Liver (tissue), 9 donors: ENCODE measurements around the gene H2BK1. TPM values are rescaled to one million over a fixed set of nuclear protein-coding genes. Genes with fewer than 3 reads are reported as not detected.

Experiments
- DNase-seq: peaks from one replicate; pipeline ENCODE4 v3.0.0-alpha.2; 2017; ENCODE audit warnings: low spot score
- H3K27ac ChIP-seq, 2 donors: one replicate each; pipeline ENCODE4 v1.7.0; 2013; ENCODE audit warnings: inconsistent platforms in 2 of 2, low read length in 2 of 2, control low read depth in 1 of 2, low read depth in 1 of 2, mild to moderate bottlenecking in 1 of 2
- H3K27me3 ChIP-seq, 4 donors: one replicate each; pipeline versions ENCODE4 v1.6.1 to v1.7.0; 2013; ENCODE audit warnings: low read length in 3 of 4, inconsistent platforms in 1 of 4, mild to moderate bottlenecking in 1 of 4, moderate library complexity in 1 of 4; ENCODE audit not compliant: control insufficient read depth in 4 of 4, insufficient read depth in 4 of 4
- H3K36me3 ChIP-seq, 4 donors: one replicate each; pipeline versions ENCODE4 v1.6.1 to v1.7.0; 2013; ENCODE audit warnings: low read length in 3 of 4, mild to moderate bottlenecking in 3 of 4, low read depth in 1 of 4, moderate library complexity in 1 of 4; ENCODE audit not compliant: control insufficient read depth in 4 of 4, insufficient read depth in 3 of 4
- H3K4me1 ChIP-seq, 4 donors: one replicate each; pipeline versions ENCODE4 v1.6.1 to v1.7.0; 2013; ENCODE audit warnings: low read length in 3 of 4, mild to moderate bottlenecking in 3 of 4, moderate library complexity in 1 of 4; ENCODE audit not compliant: control insufficient read depth in 4 of 4, insufficient read depth in 4 of 4
- H3K4me3 ChIP-seq, 3 donors: one replicate each; pipeline versions ENCODE4 v1.6.1 to v1.7.0; 2013; ENCODE audit warnings: low read length in 3 of 3, control low read depth in 1 of 3, low read depth in 1 of 3, mild to moderate bottlenecking in 1 of 3
- H3K9ac ChIP-seq, 2 donors: one replicate each; pipeline ENCODE4 v1.7.0; 2013; ENCODE audit warnings: low read length in 2 of 2, mild to moderate bottlenecking in 2 of 2, moderate library complexity in 2 of 2, control low read depth in 1 of 2, low read depth in 1 of 2
- H3K9me3 ChIP-seq, 4 donors: one replicate each; pipeline versions ENCODE4 v1.6.1 to v1.7.0; 2013; ENCODE audit warnings: low read length in 3 of 4; ENCODE audit not compliant: control insufficient read depth in 4 of 4
- ATF3 ChIP-seq: IDR thresholded peaks from 2 replicates; pipeline ENCODE4 v1.6.1; 2016; ENCODE audit warnings: antibody characterized with exemption
- CTCF ChIP-seq: fragments of 150-350 bp; IDR thresholded peaks from 2 replicates; pipeline ENCODE4 v1.5.1; 2017; ENCODE audit warnings: improper control_type of control experiment, low read depth, low read length; ENCODE audit not compliant: missing input control
- EGR1 ChIP-seq, 2 donors: IDR thresholded peaks; 2 replicates each; pipeline ENCODE4 v1.6.1; 2016 to 2018; ENCODE audit warnings: antibody characterized with exemption in 2 of 2, low read depth in 2 of 2
- FOXA1 ChIP-seq: IDR thresholded peaks from 2 replicates; pipeline ENCODE4 v1.6.1; 2016; ENCODE audit warnings: antibody characterized with exemption
- FOXA2 ChIP-seq: IDR thresholded peaks from 2 replicates; pipeline ENCODE4 v1.6.1; 2016; ENCODE audit warnings: antibody characterized with exemption
- GABPA ChIP-seq, 2 donors: IDR thresholded peaks in 1 of 2; conservative IDR thresholded peaks in 1 of 2; 2 replicates each; pipeline ENCODE4 v1.6.1; 2016; ENCODE audit warnings: antibody characterized with exemption in 2 of 2, mild to moderate bottlenecking in 1 of 2, moderate library complexity in 1 of 2
- HNF4A ChIP-seq, 2 donors: conservative IDR thresholded peaks; 2 replicates each; pipeline ENCODE4 v1.6.1; 2016; ENCODE audit warnings: antibody characterized with exemption in 2 of 2, mild to moderate bottlenecking in 2 of 2
- HNF4G ChIP-seq: IDR thresholded peaks from 2 replicates; pipeline ENCODE4 v1.6.1; 2016; ENCODE audit warnings: antibody characterized with exemption
- JUND ChIP-seq, 2 donors: IDR thresholded peaks; 2 replicates each; pipeline ENCODE4 v1.6.1; 2016; ENCODE audit warnings: antibody characterized with exemption in 2 of 2
- MAX ChIP-seq: IDR thresholded peaks from 2 replicates; pipeline ENCODE4 v1.6.1; 2016; ENCODE audit warnings: antibody characterized with exemption
- NR2F2 ChIP-seq: IDR thresholded peaks from 2 replicates; pipeline ENCODE4 v1.6.1; 2016; ENCODE audit warnings: antibody characterized with exemption
- RAD21 ChIP-seq, 2 donors: IDR thresholded peaks; 2 replicates each; pipeline ENCODE4 v1.6.1; 2016; ENCODE audit warnings: antibody characterized with exemption in 2 of 2, mild to moderate bottlenecking in 2 of 2
- REST ChIP-seq: IDR thresholded peaks from 2 replicates; pipeline ENCODE4 v1.6.1; 2016; ENCODE audit warnings: antibody characterized with exemption, mild to moderate bottlenecking
- RXRA ChIP-seq, 2 donors: IDR thresholded peaks; 2 replicates each; pipeline ENCODE4 v1.6.1; 2017 to 2018; ENCODE audit warnings: antibody characterized with exemption in 2 of 2, mild to moderate bottlenecking in 1 of 2
- SP1 ChIP-seq: IDR thresholded peaks from 2 replicates; pipeline ENCODE4 v1.6.1; 2018; ENCODE audit warnings: antibody characterized with exemption, mild to moderate bottlenecking
- TAF1 ChIP-seq: conservative IDR thresholded peaks from 2 replicates; pipeline ENCODE4 v1.6.1; 2016; ENCODE audit warnings: antibody characterized with exemption, mild to moderate bottlenecking
- YY1 ChIP-seq: IDR thresholded peaks from 2 replicates; pipeline ENCODE4 v1.6.1; 2016; ENCODE audit warnings: antibody characterized with exemption, mild to moderate bottlenecking
- ZBTB33 ChIP-seq: IDR thresholded peaks from 2 replicates; pipeline ENCODE4 v1.6.1; 2016; ENCODE audit warnings: antibody characterized with exemption
- WGBS: extraction: QIAGEN DNeasy Blood & Tissue Kit; methylation state at CpG from one replicate; pipeline ENCODE4 v1.1.7; 2013; 5-methylcytosine and 5-hydroxymethylcytosine counted together
- polyA plus RNA-seq, 2 donors: library from polyadenylated mRNA; stranded (reverse) in 1 of 2; unstranded in 1 of 2; fragments of 200-250 nt in 1 of 2; fragments of >200 nt in 1 of 2; fragmentation: Nextera tagmentation in 1 of 2; extraction: Ambion mirVana in 1 of 2; gene quantifications; one replicate each; pipeline versions ENCODE4 v1.2.1 to v1.2.3, GENCODE V29; 2013 to 2015
- total RNA-seq, 2 donors: library from RNA; depleted of rRNA; stranded (reverse); fragments of >200 nt; gene quantifications; one replicate each; pipeline ENCODE4 v1.2.3, GENCODE V29; 2014
- donor health status: healthy.
- donor health status: healthy.
- donor health status: healthy.
- donor health status: healthy.
- donor health status: healthy.

Gene H2BK1
- total and polyA plus RNA-seq, 4 donors = not detected

GRCh38 chr7:151209588-151209987 lies 700 bp downstream of the H2BK1 start:
- peaks cover 5 to 20% (median 13%) of the 10 kb centered on the region in 4 donors for H3K36me3 ChIP-seq
- H3K9me3 ChIP-seq = no peaks in the 10 kb centered on the region
- no peak overlapping the region for H3K4me3 ChIP-seq
- H3K4me1 ChIP-seq = no peaks in the 10 kb centered on the region
- peaks cover 0 to 6% (median 0%) of the 10 kb centered on the region in 4 donors for H3K27me3 ChIP-seq
- no peak for DNase-seq
- 89% methylated on average over 6 of the region's 6 CpGs for WGBS
- H3K9ac ChIP-seq = no peak overlapping the region
- H3K27ac ChIP-seq = no peak overlapping the region
- TF ChIP-seq SP1 = no peak
- TF ChIP-seq FOXA1 = no peak
- no peak for TF ChIP-seq MAX
- TF ChIP-seq REST = no peak
- no peak for TF ChIP-seq RXRA (IDR thresholded peaks at IDR 0.05)
- TF ChIP-seq ZBTB33 = no peak
- TF ChIP-seq YY1 = no peak
- no peak for TF ChIP-seq CTCF
- TF ChIP-seq HNF4G = no peak
- no peak for TF ChIP-seq HNF4A (conservative IDR thresholded peaks at IDR 0.05)
- TF ChIP-seq FOXA2 = no peak
- TF ChIP-seq ATF3 = no peak
- no peak for TF ChIP-seq TAF1
- TF ChIP-seq NR2F2 = no peak
- no peak for TF ChIP-seq JUND (IDR thresholded peaks at IDR 0.05)
- no peak for TF ChIP-seq GABPA (IDR thresholded peaks at IDR 0.05 in 1 of 2, conservative IDR thresholded peaks at IDR 0.05 in 1 of 2)
- no peak for TF ChIP-seq EGR1 (IDR thresholded peaks at IDR 0.05; ENCODE audit: low read depth in 2 of 2)
- TF ChIP-seq RAD21 (IDR thresholded peaks at IDR 0.05) = no peak
